ENCODE measurements around the gene MXD1. TPM values are rescaled to one million over a fixed set of nuclear protein-coding genes. Genes with fewer than 3 reads are reported as not detected.
A peak's percentile ranks its signal among the peaks of the same experiment; 100 is the strongest.

Gene MXD1
- total and polyA plus RNA-seq, 2 experiments from 2014 or later, result 1.8 to 3.9 TPM

GRCh38 chr2:69931832-69932595, 17.1 kb downstream of the MXD1 start:
- no peaks in the 10 kb centered on the region for H3K9me3 Mint-ChIP-seq
- no peaks in the 10 kb centered on the region for H3K9me2 ChIP-seq (ENCODE audit: insufficient read depth)
- peak; percentile 40; the same call in 2 of the 3 replicates for ATAC-seq
- no peak overlapping the region for H3K4me3 ChIP-seq
- no peaks in the 10 kb centered on the region for H4K20me1 ChIP-seq (replicated peaks; ENCODE audit: insufficient read depth)
- TF ChIP-seq CREB1 (CRISPR knock-in tag; IDR thresholded peaks at IDR 0.05; ENCODE audit: low read depth) (no peak), ZNF462 (CRISPR knock-in tag; IDR thresholded peaks at IDR 0.05) (no peak), STAT1 (IDR thresholded peaks at IDR 0.05; ENCODE audit: unreplicated experiment) (no peak), ETS1 (IDR thresholded peaks at IDR 0.05) (no peak), JUNB (IDR thresholded peaks at IDR 0.05; ENCODE audit: unreplicated experiment) (no peak), EZH2 (IDR thresholded peaks at IDR 0.05; ENCODE audit: low read depth, unreplicated experiment) (no peak), NANOG (IDR thresholded peaks at IDR 0.05; ENCODE audit: borderline replicate concordance) (no peak), REST (IDR thresholded peaks at IDR 0.05; ENCODE audit: unreplicated experiment) (no peak), CTCF (conservative IDR thresholded peaks at IDR 0.05; ENCODE audit: low read depth in 2 of 2) (no peak), POLR2AphosphoS5 (IDR thresholded peaks at IDR 0.05; ENCODE audit: low read depth) (no peak)
- no peak overlapping the region for H3K27ac Mint-ChIP-seq
- H3K36me3 Mint-ChIP-seq (ENCODE audit: low read depth), result peaks cover 2% of the 10 kb centered on the region
- no peaks in the 10 kb centered on the region for H3K36me3 ChIP-seq (ENCODE audit: insufficient read depth)
- H3K27ac ChIP-seq (ENCODE audit: low read depth), result no peak overlapping the region
- H3K79me2 ChIP-seq (replicated peaks; ENCODE audit: insufficient read depth), result no peaks in the 10 kb centered on the region
- H3K4me1 Mint-ChIP-seq, result peaks cover 20% of the 10 kb centered on the region
- H3K4me3 Mint-ChIP-seq, result no peak overlapping the region
- peaks cover 4% of the 10 kb centered on the region; the same call in 1 of the 2 replicates for H3K4me1 ChIP-seq (ENCODE audit: insufficient read depth)
- no peaks in the 10 kb centered on the region for H3K27me3 ChIP-seq (ENCODE audit: insufficient read depth)
- H3F3A ChIP-seq (replicated peaks; ENCODE audit: low read depth), result no peaks in the 10 kb centered on the region
- no peak overlapping the region for H2AFZ ChIP-seq
- no peak for DNase-seq (ENCODE audit: low spot score)
- H3K27me3 Mint-ChIP-seq (ENCODE audit: insufficient read depth, low read depth, poor library complexity), result peaks cover 4% of the 10 kb centered on the region
- H3K4me2 ChIP-seq, result no peak overlapping the region

Measured in GM23338 (cell line).